Measurements from ENCODE around the gene WDR47. TPM values are rescaled to one million over a fixed set of nuclear protein-coding genes. Genes with fewer than 3 reads are reported as not detected.

The WDR47 gene
- total and polyA plus RNA-seq, 2 experiments from 2014 or later = 6.7 to 9.7 TPM

DNA sequence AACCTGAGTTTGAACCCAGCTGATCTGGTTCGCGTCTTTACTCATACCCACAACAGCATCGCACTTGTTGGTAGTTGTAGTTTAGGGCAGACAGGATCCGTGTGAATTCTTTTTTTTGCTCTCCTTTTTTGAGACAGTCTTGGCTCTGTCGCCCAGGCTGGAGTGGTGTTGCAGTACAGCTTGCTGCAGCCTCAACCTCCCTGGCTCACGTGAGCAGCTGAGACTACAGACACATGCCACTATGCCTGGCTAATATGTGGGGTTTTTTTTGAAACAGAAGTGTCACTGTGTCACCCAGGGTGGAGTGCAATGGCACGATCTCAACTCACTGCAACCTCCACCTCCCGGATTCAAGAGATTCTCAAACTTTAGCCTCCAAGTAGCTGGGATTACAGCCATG lies 26.0 kb upstream of the WDR47 start:
- no peak overlapping the region for H3K4me2 ChIP-seq
- TF ChIP-seq, protein P1, sequence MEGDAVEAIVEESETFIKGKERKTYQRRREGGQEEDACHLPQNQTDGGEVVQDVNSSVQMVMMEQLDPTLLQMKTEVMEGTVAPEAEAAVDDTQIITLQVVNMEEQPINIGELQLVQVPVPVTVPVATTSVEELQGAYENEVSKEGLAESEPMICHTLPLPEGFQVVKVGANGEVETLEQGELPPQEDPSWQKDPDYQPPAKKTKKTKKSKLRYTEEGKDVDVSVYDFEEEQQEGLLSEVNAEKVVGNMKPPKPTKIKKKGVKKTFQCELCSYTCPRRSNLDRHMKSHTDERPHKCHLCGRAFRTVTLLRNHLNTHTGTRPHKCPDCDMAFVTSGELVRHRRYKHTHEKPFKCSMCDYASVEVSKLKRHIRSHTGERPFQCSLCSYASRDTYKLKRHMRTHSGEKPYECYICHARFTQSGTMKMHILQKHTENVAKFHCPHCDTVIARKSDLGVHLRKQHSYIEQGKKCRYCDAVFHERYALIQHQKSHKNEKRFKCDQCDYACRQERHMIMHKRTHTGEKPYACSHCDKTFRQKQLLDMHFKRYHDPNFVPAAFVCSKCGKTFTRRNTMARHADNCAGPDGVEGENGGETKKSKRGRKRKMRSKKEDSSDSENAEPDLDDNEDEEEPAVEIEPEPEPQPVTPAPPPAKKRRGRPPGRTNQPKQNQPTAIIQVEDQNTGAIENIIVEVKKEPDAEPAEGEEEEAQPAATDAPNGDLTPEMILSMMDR (IDR thresholded peaks at IDR 0.05; ENCODE audit: poor library complexity) = no peak
- TF ChIP-seq EZH2 (IDR thresholded peaks at IDR 0.05; ENCODE audit: borderline replicate concordance) (no peak), EZH2phosphoT487 (IDR thresholded peaks at IDR 0.05; ENCODE audit: low read depth, severe bottlenecking, unreplicated experiment) (no peak)
- no peaks in the 10 kb centered on the region for H3K9me2 ChIP-seq (replicated peaks; ENCODE audit: insufficient read depth)
- H3K9me3 ChIP-seq (ENCODE audit: low read depth) = no peaks in the 10 kb centered on the region
- peaks cover 12% of the 10 kb centered on the region for H4K20me1 ChIP-seq (ENCODE audit: insufficient read depth, poor library complexity, severe bottlenecking)
- H3K4me3 ChIP-seq = no peak overlapping the region
- H3K27ac ChIP-seq = no peak overlapping the region
- H3K27me3 ChIP-seq = no peaks in the 10 kb centered on the region
- DNase-seq (ENCODE audit: low spot score) = no peak
- WGBS (ENCODE audit: low lambda C conversion rate, missing lambda C conversion rate) = 92% methylated on average over 8 of the region's 8 CpGs
- H3K79me2 ChIP-seq = peaks cover 50% of the 10 kb centered on the region
- no peaks in the 10 kb centered on the region for H3K36me3 ChIP-seq (replicated peaks; ENCODE audit: insufficient read depth, low read depth)
- H2AFZ ChIP-seq = no peak overlapping the region
- H3K4me1 ChIP-seq (ENCODE audit: insufficient read depth) = no peaks in the 10 kb centered on the region

DNA sequence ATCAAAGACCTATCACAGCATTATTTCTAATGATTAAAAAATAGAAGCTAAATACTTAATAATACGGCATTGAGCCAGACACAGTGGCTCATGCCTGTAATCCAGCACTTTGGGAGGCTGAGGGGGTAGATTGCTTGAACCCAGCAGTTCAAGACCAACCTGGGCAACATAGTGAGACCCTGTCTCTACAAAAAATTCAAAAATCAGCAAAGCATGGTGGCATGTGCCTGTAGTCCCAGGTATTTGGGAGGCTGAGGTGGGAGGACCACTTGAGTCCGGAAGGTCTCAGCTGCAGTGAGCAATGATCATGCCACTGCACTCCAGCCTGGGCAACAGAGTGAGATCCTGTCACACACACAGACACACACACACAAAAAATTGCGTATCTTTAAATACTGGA lies 23.2 kb upstream of the WDR47 start:
- no peak for DNase-seq (ENCODE audit: low spot score)
- WGBS (ENCODE audit: low lambda C conversion rate, missing lambda C conversion rate) = 98% methylated on average over 3 of the region's 3 CpGs

DNA sequence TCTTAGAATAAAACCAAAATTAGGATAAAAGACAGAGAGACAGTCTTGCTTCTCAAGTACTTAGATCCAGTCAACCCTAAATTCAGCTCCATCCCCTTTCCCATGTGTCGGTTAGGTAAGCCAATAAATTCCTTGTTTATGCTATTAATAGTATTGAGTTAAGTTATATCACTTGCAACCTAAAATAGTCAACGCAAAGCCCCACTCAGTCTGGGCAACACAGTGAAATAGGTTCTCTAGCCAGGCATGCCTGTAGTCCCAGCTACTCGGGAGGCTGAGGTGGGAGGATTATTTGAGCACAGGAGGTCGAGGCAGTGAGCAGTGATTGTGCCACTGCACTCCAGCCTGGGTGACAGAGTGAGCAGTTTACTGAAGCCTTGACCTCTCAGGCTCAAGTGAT lies 19.3 kb upstream of the WDR47 start:
- Histone ChIP-seq H3K9me3 (ENCODE audit: low read depth) (no peaks in the 10 kb centered on the region), H3K27me3 (no peaks in the 10 kb centered on the region), H3K4me3 (no peak overlapping the region), H3K36me3 (replicated peaks; ENCODE audit: insufficient read depth, low read depth) (no peaks in the 10 kb centered on the region), H4K20me1 (ENCODE audit: insufficient read depth, poor library complexity, severe bottlenecking) (no peaks in the 10 kb centered on the region), H3K9me2 (replicated peaks; ENCODE audit: insufficient read depth) (no peaks in the 10 kb centered on the region), H3K4me2 (no peak overlapping the region), H2AFZ (no peak overlapping the region), H3K4me1 (ENCODE audit: insufficient read depth) (no peaks in the 10 kb centered on the region), H3K79me2 (no peaks in the 10 kb centered on the region), H3K27ac (no peak overlapping the region)
- TF ChIP-seq EZH2phosphoT487 (IDR thresholded peaks at IDR 0.05; ENCODE audit: low read depth, severe bottlenecking, unreplicated experiment) (no peak), EZH2 (IDR thresholded peaks at IDR 0.05; ENCODE audit: borderline replicate concordance) (no peak)
- TF ChIP-seq, protein P1 (IDR thresholded peaks at IDR 0.05; ENCODE audit: poor library complexity) = no peak
- DNase-seq (ENCODE audit: low spot score) = no peak
- 91% methylated on average over 4 of the region's 4 CpGs for WGBS (ENCODE audit: low lambda C conversion rate, missing lambda C conversion rate)

More for the DNA sequence above, 23.2 kb upstream of the WDR47 start:
- Histone ChIP-seq H3K4me2 (no peak overlapping the region), H3K9me2 (replicated peaks; ENCODE audit: insufficient read depth) (no peaks in the 10 kb centered on the region), H3K27ac (no peak overlapping the region), H2AFZ (no peak overlapping the region), H3K79me2 (peaks cover 27% of the 10 kb centered on the region), H3K27me3 (no peaks in the 10 kb centered on the region), H3K9me3 (ENCODE audit: low read depth) (no peaks in the 10 kb centered on the region), H4K20me1 (ENCODE audit: insufficient read depth, poor library complexity, severe bottlenecking) (peaks cover 12% of the 10 kb centered on the region), H3K4me1 (ENCODE audit: insufficient read depth) (no peaks in the 10 kb centered on the region), H3K4me3 (no peak overlapping the region), H3K36me3 (replicated peaks; ENCODE audit: insufficient read depth, low read depth) (no peaks in the 10 kb centered on the region)
- TF ChIP-seq EZH2 (IDR thresholded peaks at IDR 0.05; ENCODE audit: borderline replicate concordance) = no peak

DNA sequence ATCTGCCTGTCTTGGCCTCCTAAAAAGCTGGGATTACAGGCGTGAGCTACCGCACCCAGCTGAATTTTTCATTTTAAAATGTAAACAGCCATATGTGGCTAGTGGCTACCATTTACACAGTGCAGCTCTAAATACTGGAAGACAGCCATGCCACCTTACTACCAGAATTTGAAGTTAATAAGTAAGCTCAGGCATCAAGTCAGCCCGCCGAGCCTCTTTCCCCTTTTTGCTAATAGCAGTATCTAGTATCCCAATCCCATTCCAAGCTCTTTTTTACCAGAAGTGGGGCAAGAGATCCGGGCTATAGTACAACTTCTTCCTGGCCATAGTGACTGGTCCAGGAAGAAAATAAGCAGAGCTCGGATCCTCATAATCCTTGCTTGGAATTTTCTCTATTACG lies 18.8 kb upstream of the WDR47 start:
- Histone ChIP-seq H3K4me3 (no peak overlapping the region), H3K79me2 (no peaks in the 10 kb centered on the region), H3K9me3 (ENCODE audit: low read depth) (no peaks in the 10 kb centered on the region), H3K36me3 (replicated peaks; ENCODE audit: insufficient read depth, low read depth) (no peaks in the 10 kb centered on the region), H3K9me2 (replicated peaks; ENCODE audit: insufficient read depth) (no peaks in the 10 kb centered on the region), H4K20me1 (ENCODE audit: insufficient read depth, poor library complexity, severe bottlenecking) (no peaks in the 10 kb centered on the region), H2AFZ (no peak overlapping the region), H3K27ac (no peak overlapping the region), H3K4me1 (ENCODE audit: insufficient read depth) (no peaks in the 10 kb centered on the region), H3K27me3 (no peaks in the 10 kb centered on the region), H3K4me2 (no peak overlapping the region)
- no peak for DNase-seq (ENCODE audit: low spot score)
- TF ChIP-seq, protein P1 (IDR thresholded peaks at IDR 0.05; ENCODE audit: poor library complexity) = no peak
- TF ChIP-seq EZH2 (IDR thresholded peaks at IDR 0.05; ENCODE audit: borderline replicate concordance) (no peak), EZH2phosphoT487 (IDR thresholded peaks at IDR 0.05; ENCODE audit: low read depth, severe bottlenecking, unreplicated experiment) (no peak)
- WGBS (ENCODE audit: low lambda C conversion rate, missing lambda C conversion rate) = 86% methylated on average over 7 of the region's 7 CpGs
